Ovary (tissue), 9 donors: Measurements from ENCODE around the gene BTLA. TPM values are rescaled to one million over a fixed set of nuclear protein-coding genes. Genes with fewer than 3 reads are reported as not detected.

Experiments used
- DNase-seq, 5 donors: peaks; one replicate each; pipeline ENCODE4 v3.0.0-alpha.2; 2019 to 2020
- H3K27ac ChIP-seq, 2 donors: fragments of 200-600 bp; one replicate each; pipeline versions ENCODE4 v1.5.1 to v1.8.0; 2019 to 2022
- H3K27me3 ChIP-seq: fragments of 200-600 bp; one replicate; pipeline ENCODE4 v1.8.0; 2022
- H3K36me3 ChIP-seq: fragments of 200-600 bp; sonication (generic); one replicate; pipeline ENCODE4 v1.5.1; 2019
- H3K4me1 ChIP-seq: one replicate; pipeline ENCODE4 v1.8.1; 2013; ENCODE audit warnings: mild to moderate bottlenecking, moderate library complexity; ENCODE audit not compliant: insufficient read depth
- H3K4me3 ChIP-seq: fragments of 200-600 bp; sonication (generic); one replicate; pipeline ENCODE4 v1.5.1; 2017
- H3K9me3 ChIP-seq, 2 donors: fragments of 200-600 bp in 1 of 2; sonication (generic) in 1 of 2; one replicate each; pipeline versions ENCODE4 v1.5.1 to v1.8.1; 2013 to 2019; ENCODE audit warnings: mild to moderate bottlenecking in 1 of 2, moderate library complexity in 1 of 2
- EP300 ChIP-seq: sonication (generic); formaldehyde crosslinking; IDR thresholded peaks from one replicate; pipeline ENCODE4 v1.6.1; 2017; ENCODE audit warnings: antibody characterized with exemption
- POLR2A ChIP-seq: fragments of 450-650 bp; IDR thresholded peaks from one replicate; pipeline ENCODE4 v1.6.1; 2017; ENCODE audit warnings: antibody characterized with exemption, mild to moderate bottlenecking, moderate library complexity
- WGBS, 3 donors: extraction: QIAGEN DNeasy Blood & Tissue Kit in 1 of 3; methylation state at CpG; one replicate each; pipeline versions ENCODE4 v1.1.5 to v1.1.7; 2013 to 2017; 5-methylcytosine and 5-hydroxymethylcytosine counted together
- intact Hi-C, 4 donors: fragments of 100-400 bp; cut with DNase I; formaldehyde crosslinking; loops; one replicate each; pipeline versions ENCODE4 v1.11.0 to v1.15.1; 2022 to 2023
- polyA plus RNA-seq, 2 donors: library from polyadenylated mRNA; stranded (reverse); fragments of 200-250 nt in 1 of 2; fragments of 350-450 nt in 1 of 2; fragmentation: Illumina TruSeq in 1 of 2; extraction: RNeasy Lipid Tissue Mini Kit (QIAGEN cat#74804) in 1 of 2; gene quantifications; one replicate each; pipeline ENCODE4 v1.2.3, GENCODE V29; 2013 to 2014
- total RNA-seq, 7 donors: library from RNA; depleted of rRNA in 2 of 7; stranded (reverse); fragments of >200 nt in 2 of 7; fragmentation: NEBNext Ultra II Directional in 3 of 7; extraction: Animal tissue kit (Norgen Biotek cat#: 25700) in 3 of 7; gene quantifications; one replicate each; pipeline versions ENCODE4 v1.1.0 to v1.2.4, GENCODE V29; 2016 to 2023
- TF ChIP-seq, protein P1 (sequence below), 3 donors: fragments of 450-650 bp in 2 of 3; fragments of 200-600 bp in 1 of 3; IDR thresholded peaks; one replicate each; pipeline versions ENCODE4 v1.5.1 to v1.8.0; 2016 to 2022; ENCODE audit warnings: antibody characterized with exemption in 3 of 3, mild to moderate bottlenecking in 1 of 3
- donor health status: DM: no; HTN: no; CAD: no; lungs with moderate emphysema.
- donor health status: DM: no; HTN: no; CAD: no.
- donor health status: Bipolar disorder and iron deficiency.
- donor health status: DM: yes; HTN: yes; CAD: no.
- donor health status: DM: no; HTN: no; CAD: no.
- donor health status: DM: yes; HTN: yes; CAD: no.

BTLA gene
- total and polyA plus RNA-seq, 9 donors, result 0.04 to 0.48 (median 0.17) TPM; not detected in 4

DNA sequence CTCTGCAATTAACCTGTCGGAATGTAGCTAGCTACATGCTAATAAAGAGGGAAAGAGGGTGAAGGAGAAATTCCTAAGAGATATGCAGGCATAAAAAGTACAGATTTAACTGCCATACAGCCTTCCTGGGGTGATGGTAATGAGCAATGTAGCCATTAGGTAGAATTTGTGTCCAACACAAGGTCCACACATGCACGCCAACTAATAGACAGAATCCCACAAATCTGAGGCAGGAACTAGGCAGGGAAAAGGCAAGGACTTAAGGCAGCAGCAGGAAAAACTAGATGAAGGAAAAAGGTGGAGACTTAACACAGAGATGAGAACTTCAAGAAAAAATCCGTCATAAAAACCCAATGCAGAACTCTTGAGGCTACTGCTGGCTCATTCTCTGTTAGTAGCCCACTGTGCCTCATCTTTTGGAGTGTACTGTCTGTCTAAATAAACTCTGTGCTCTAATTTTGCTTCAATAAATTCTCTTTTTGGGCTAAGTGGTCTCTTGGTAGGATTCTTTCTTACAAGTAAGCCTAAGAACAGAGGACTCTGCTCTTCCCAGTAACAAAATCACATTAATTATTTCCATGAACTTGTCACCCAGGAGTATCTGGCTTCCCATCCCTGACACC lies 81.5 kb downstream of the BTLA start:
- no peaks in the 10 kb centered on the region for H3K9me3 ChIP-seq
- no peaks in the 10 kb centered on the region for H3K36me3 ChIP-seq
- WGBS, 3 donors, result 93 to 96% (median 95%) methylated on average over 3 of the region's 3 CpGs
- no peak overlapping the region for H3K4me3 ChIP-seq
- H3K27ac ChIP-seq, result no peak overlapping the region
- H3K27me3 ChIP-seq, result no peaks in the 10 kb centered on the region
- no peak for TF ChIP-seq EP300
- no peak for TF ChIP-seq POLR2A
- TF ChIP-seq, protein P1, sequence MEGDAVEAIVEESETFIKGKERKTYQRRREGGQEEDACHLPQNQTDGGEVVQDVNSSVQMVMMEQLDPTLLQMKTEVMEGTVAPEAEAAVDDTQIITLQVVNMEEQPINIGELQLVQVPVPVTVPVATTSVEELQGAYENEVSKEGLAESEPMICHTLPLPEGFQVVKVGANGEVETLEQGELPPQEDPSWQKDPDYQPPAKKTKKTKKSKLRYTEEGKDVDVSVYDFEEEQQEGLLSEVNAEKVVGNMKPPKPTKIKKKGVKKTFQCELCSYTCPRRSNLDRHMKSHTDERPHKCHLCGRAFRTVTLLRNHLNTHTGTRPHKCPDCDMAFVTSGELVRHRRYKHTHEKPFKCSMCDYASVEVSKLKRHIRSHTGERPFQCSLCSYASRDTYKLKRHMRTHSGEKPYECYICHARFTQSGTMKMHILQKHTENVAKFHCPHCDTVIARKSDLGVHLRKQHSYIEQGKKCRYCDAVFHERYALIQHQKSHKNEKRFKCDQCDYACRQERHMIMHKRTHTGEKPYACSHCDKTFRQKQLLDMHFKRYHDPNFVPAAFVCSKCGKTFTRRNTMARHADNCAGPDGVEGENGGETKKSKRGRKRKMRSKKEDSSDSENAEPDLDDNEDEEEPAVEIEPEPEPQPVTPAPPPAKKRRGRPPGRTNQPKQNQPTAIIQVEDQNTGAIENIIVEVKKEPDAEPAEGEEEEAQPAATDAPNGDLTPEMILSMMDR (IDR thresholded peaks at IDR 0.05), result no peak
- H3K4me1 ChIP-seq, result no peaks in the 10 kb centered on the region
- intact Hi-C loops, result no loop called here
- no peak for DNase-seq

DNA sequence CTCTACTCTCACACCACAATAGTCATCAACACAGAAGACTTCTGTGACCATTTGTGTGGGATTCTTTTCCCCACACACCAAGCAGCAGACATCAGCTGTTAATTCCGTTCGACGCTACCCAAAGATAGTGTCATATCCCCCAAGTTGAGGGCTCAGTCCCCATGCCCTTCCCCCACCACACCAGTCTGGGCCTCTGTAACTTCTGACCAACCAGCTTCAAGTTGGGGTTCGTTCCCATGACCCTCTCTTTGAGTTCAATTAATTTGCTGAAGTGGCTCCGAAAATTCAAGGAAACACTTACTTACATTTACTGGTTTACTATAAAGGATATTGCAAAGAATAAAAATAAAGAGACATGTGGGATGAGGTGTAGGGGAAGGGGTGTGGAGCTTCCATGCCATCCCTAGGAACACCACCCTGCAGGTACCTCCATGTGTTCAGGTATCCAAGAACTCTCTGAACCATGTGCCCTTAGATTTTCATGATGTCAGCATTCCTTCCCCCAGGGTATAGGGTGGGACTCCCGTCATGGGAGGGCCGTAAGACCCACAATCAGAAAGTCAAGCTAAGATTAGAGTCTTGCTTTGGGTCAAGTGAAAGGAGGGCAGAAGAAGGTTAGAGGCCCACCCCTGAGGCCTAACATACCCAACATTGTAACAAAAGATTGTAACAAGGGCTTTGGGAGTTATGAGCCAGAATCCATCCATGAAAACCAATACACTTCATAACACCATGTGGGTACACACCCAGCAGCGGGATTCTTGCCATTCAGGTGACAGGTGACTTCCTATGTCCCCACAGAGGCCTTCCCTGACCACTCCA lies 82.7 kb downstream of the BTLA start:
- TF ChIP-seq, protein P1 (IDR thresholded peaks at IDR 0.05), result no peak
- TF ChIP-seq EP300 (no peak), POLR2A (no peak)
- Histone ChIP-seq H3K36me3 (no peaks in the 10 kb centered on the region), H3K9me3 (no peaks in the 10 kb centered on the region), H3K27ac (no peak overlapping the region), H3K27me3 (no peaks in the 10 kb centered on the region), H3K4me1 (no peaks in the 10 kb centered on the region), H3K4me3 (no peak overlapping the region)
- intact Hi-C loops, result no loop called here
- 95 to 96% (median 95%) methylated on average over 8 of the region's 8 CpGs for WGBS, 3 donors
- DNase-seq, result no peak

DNA sequence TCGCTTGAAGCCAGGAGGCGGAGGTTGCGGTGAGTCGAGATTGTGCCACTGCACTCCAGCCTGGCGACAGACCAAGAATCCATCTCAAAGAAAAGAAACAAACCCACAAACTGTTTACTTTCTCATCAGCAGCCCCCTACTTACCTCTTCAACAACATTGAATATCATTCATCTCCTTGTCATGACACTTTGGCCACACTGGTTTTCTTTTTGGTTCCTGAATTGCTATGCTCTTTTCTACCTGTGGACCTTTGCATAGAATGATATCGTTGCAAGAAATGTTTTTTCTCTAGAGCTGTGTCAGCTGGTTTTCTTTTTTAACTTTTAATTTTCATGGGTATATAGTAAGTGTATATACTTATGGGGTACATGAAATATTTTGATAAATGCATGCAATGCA lies 83.9 kb downstream of the BTLA start:
- DNase-seq, result no peak
- 93 to 97% (median 95%) methylated on average over 6 of the region's 6 CpGs for WGBS, 3 donors
- Histone ChIP-seq H3K36me3 (no peaks in the 10 kb centered on the region), H3K4me3 (no peak overlapping the region), H3K9me3 (no peaks in the 10 kb centered on the region), H3K27ac (no peak overlapping the region), H3K27me3 (no peaks in the 10 kb centered on the region), H3K4me1 (no peaks in the 10 kb centered on the region)
- TF ChIP-seq POLR2A (no peak), EP300 (no peak)
- TF ChIP-seq, protein P1 (IDR thresholded peaks at IDR 0.05), result no peak
- intact Hi-C loops, result no loop called here

Other genes starting within 250 kb of the BTLA start
- gene SLC9C1, start 205.3 kb downstream of the BTLA start, total RNA-seq, result under 1 TPM in 4 of 7 donors, not detected in 3; 0.08 to 0.35 (median 0.22) TPM
- under 1 TPM in 1 of 2 donors, not detected in 1; 0.07 TPM for gene SLC9C1, start 205.3 kb downstream of the BTLA start, polyA plus RNA-seq
- 10 to 100 TPM in 6 of 7 donors, 1 to 10 TPM in 1; 9.6 to 36.4 (median 11.3) TPM for gene CD200, start 166.3 kb downstream of the BTLA start, total RNA-seq
- 10 to 100 TPM; 18.9 to 25.3 TPM for gene CD200, start 166.3 kb downstream of the BTLA start, polyA plus RNA-seq
- 10 to 100 TPM; 28.4 to 52.4 (median 40.7) TPM for gene ATG3, start 62.5 kb upstream of the BTLA start, total RNA-seq
- 10 to 100 TPM; 38.4 to 59.4 TPM for gene ATG3, start 62.5 kb upstream of the BTLA start, polyA plus RNA-seq
- 10 to 100 TPM; 24.9 to 41.4 (median 28.2) TPM for gene SLC35A5, start 62.6 kb upstream of the BTLA start, total RNA-seq
- 10 to 100 TPM; 21.8 to 44.8 TPM for gene SLC35A5, start 62.6 kb upstream of the BTLA start, polyA plus RNA-seq
- 100 to 1,000 TPM in 3 of 7 donors, 10 to 100 TPM in 4; 13.2 to 256 (median 92.2) TPM for gene CCDC80, start 141.7 kb upstream of the BTLA start, total RNA-seq
- gene CCDC80, start 141.7 kb upstream of the BTLA start, polyA plus RNA-seq, result 100 to 1,000 TPM in 1 of 2 donors, 10 to 100 TPM in 1; 61.4 to 539 TPM